ENCODE results near the gene UBL4A. TPM values are rescaled to one million over a fixed set of nuclear protein-coding genes. Genes with fewer than 3 reads are reported as not detected.

Gene UBL4A
- polyA plus RNA-seq, 1 donor (not counting 4 experiments of a cell fraction or from before 2014, with no cell fraction given) = 15.2 TPM

- Histone ChIP-seq H3K4me1 (ENCODE audit: control insufficient read depth, extremely low read depth, insufficient read depth, low read length) (peaks cover 4% of the 10 kb centered on the region), H3K36me3 (ENCODE audit: control insufficient read depth in 2 of 2, extremely low read depth in 1 of 2, insufficient read depth in 2 of 2, low read length in 2 of 2) (peaks cover 0 to 3% of the 10 kb centered on the region in 2 experiments), H3K9ac (ENCODE audit: control insufficient read depth, extremely low read depth, insufficient read depth, low read length) (no peak overlapping the region), H3K4me3 (ENCODE audit: control insufficient read depth in 2 of 3, extremely low read depth in 1 of 3, insufficient read depth in 2 of 3, low read depth in 1 of 3, low read length in 3 of 3) (no peak overlapping the region), H4K20me1 (ENCODE audit: control insufficient read depth, extremely low read depth, insufficient read depth, low read length) (no peaks in the 10 kb centered on the region), H2AFZ (ENCODE audit: control insufficient read depth, low read length) (no peak overlapping the region), H3K27ac (ENCODE audit: control insufficient read depth, insufficient read depth, low read length) (no peak overlapping the region), H3K9me1 (ENCODE audit: control insufficient read depth, extremely low read depth, insufficient read depth, low read length) (no peaks in the 10 kb centered on the region), H3K27me3 (ENCODE audit: control insufficient read depth, extremely low read depth, insufficient read depth, low read length) (no peaks in the 10 kb centered on the region), H3K79me2 (ENCODE audit: control insufficient read depth, insufficient read depth, low read length) (peaks cover 7% of the 10 kb centered on the region), H3K4me2 (ENCODE audit: control insufficient read depth, extremely low read depth, insufficient read depth, low read depth, low read length) (no peak overlapping the region), H3K9me3 (ENCODE audit: control insufficient read depth, low read depth, low read length) (no peaks in the 10 kb centered on the region)
- FAIRE-seq (no peak), DNase-seq (ENCODE audit: low read depth, low spot score) (no peak)
- dilution Hi-C loops (cut with MboI; ENCODE audit: extremely low pct_ligation_motif_present, low sequenced_read_pairs) = no loop called here
- TF ChIP-seq CTCF (optimal IDR thresholded peaks at IDR 0.05 in 1 of 3, IDR thresholded peaks at IDR 0.05 in 1 of 3, conservative IDR thresholded peaks at IDR 0.05 in 1 of 3; ENCODE audit: extremely low read depth in 1 of 3, insufficient read depth in 2 of 3, low read length in 3 of 3) = no peak
- no peak for TF ChIP-seq EZH2 (IDR thresholded peaks at IDR 0.05; ENCODE audit: low read length)
Observed at GRCh38 chrX:154463611-154464220, 22.7 kb downstream of the UBL4A start.

- H3K36me3 ChIP-seq (ENCODE audit: control insufficient read depth in 2 of 2, extremely low read depth in 1 of 2, insufficient read depth in 2 of 2, low read length in 2 of 2) = peaks cover 0 to 3% of the 10 kb centered on the region in 2 experiments
- H3K27me3 ChIP-seq (ENCODE audit: control insufficient read depth, extremely low read depth, insufficient read depth, low read length) = no peaks in the 10 kb centered on the region
- no peak overlapping the region for H3K4me2 ChIP-seq (ENCODE audit: control insufficient read depth, extremely low read depth, insufficient read depth, low read depth, low read length)
- peaks cover 8% of the 10 kb centered on the region for H3K79me2 ChIP-seq (ENCODE audit: control insufficient read depth, insufficient read depth, low read length)
- no peak overlapping the region for H3K9ac ChIP-seq (ENCODE audit: control insufficient read depth, extremely low read depth, insufficient read depth, low read length)
- DNase-seq (ENCODE audit: low read depth, low spot score) (no peak), FAIRE-seq (no peak)
- dilution Hi-C loops (cut with MboI; ENCODE audit: extremely low pct_ligation_motif_present, low sequenced_read_pairs) = no loop called here
- no peaks in the 10 kb centered on the region for H3K9me3 ChIP-seq (ENCODE audit: control insufficient read depth, low read depth, low read length)
- TF ChIP-seq EZH2 (IDR thresholded peaks at IDR 0.05; ENCODE audit: low read length) (no peak), CTCF (optimal IDR thresholded peaks at IDR 0.05 in 1 of 3, IDR thresholded peaks at IDR 0.05 in 1 of 3, conservative IDR thresholded peaks at IDR 0.05 in 1 of 3; ENCODE audit: extremely low read depth in 1 of 3, insufficient read depth in 2 of 3, low read length in 3 of 3) (no peak)
- no peak overlapping the region for H3K4me3 ChIP-seq (ENCODE audit: control insufficient read depth in 2 of 3, extremely low read depth in 1 of 3, insufficient read depth in 2 of 3, low read depth in 1 of 3, low read length in 3 of 3)
- H3K9me1 ChIP-seq (ENCODE audit: control insufficient read depth, extremely low read depth, insufficient read depth, low read length) = no peaks in the 10 kb centered on the region
- no peak overlapping the region for H2AFZ ChIP-seq (ENCODE audit: control insufficient read depth, low read length)
- H4K20me1 ChIP-seq (ENCODE audit: control insufficient read depth, extremely low read depth, insufficient read depth, low read length) = no peaks in the 10 kb centered on the region
- peaks cover 4% of the 10 kb centered on the region for H3K4me1 ChIP-seq (ENCODE audit: control insufficient read depth, extremely low read depth, insufficient read depth, low read length)
- no peak overlapping the region for H3K27ac ChIP-seq (ENCODE audit: control insufficient read depth, insufficient read depth, low read length)
Observed at GRCh38 chrX:154462396-154462795, 24.0 kb downstream of the UBL4A start.

Measured in keratinocyte (primary cell).